NCI-H1048 (cell line): Measurements from ENCODE around the gene ATXN2L.
"Not testable (repeated sequence)": the region's sequence is repeated elsewhere in the genome, so short reads cannot be mapped to it uniquely, and the experiment has no call there.

Experiments
- DNase-seq: peaks from one replicate; lab custom pipeline; 2025; lab: John Stamatoyannopoulos, UW

Gene ATXN2L

DNA sequence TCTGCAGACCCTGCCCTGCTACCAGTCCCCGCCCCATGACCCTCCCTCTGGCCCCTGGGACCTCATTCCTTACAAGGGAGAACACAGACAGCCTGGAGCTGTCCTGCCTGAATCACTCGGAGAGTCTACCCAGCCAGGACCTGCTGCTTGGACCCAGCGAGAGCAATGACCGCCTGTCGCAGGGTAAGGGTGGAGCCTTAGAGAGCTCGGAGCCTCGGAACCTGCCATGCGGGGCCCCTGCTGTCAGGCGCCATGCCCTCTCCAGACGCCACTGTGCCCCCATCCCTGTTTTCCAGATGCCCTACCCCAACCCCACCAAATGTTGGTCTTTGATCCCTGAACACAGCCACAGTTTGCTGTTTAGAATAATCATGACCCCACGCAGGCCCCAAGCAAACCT lies 46.4 kb downstream of the ATXN2L start:
- no peak for DNase-seq

DNA sequence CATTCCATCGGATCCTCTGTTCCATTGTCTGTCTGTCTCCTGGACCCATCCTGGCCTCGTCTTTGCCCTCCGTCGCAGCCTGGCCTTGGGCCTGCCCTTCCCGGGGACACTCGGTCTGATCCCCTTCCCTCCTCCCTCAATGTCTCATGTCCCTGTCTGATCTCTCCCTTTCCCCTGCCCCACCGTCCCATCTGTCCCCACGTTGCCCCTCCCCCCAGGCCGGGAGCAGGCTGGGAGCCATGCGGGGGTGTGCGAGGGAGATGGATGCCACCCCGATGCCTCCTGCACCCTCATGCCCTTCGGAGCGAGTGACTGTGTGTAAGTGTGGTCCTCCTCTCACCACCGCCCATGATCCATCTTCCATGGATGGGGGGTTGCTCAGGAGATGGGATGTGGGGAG lies 50.2 kb downstream of the ATXN2L start:
- no peak for DNase-seq

DNA sequence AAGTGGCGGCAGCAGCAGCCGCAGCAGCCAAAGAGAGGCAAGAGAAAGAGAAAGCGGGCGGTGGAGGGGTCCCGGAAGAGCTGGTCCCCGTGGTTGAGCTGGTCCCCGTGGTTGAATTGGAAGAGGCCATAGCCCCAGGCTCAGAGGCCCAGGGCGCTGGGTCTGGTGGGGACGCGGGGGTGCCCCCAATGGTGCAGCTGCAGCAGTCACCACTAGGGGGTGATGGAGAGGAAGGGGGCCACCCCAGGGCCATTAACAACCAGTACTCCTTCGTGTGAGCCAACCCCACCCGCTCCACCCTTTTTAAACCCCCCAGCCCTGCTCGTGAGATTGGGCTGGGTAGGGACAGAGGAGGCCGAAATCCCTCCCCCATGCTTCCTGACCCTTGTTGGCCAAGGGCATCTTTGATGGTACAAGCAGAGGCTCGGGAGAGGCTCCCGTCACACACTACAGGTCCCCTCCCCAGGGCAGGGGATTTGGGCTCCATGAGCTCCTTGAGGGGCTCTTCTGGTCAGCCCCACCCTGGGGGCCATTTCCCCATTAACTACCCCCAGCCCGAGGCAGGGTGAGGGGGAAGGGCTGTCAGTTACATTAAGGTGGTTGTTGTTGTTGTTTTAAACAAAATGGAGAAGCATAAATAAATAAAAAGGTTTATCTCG lies 50.9 kb downstream of the ATXN2L start:
- DNase-seq: no peak

- no peak for DNase-seq
These were observed 51.6 kb downstream of the ATXN2L start for GRCh38 chr16:28874406-28874805.

- DNase-seq: no peak
These were observed 52.6 kb downstream of the ATXN2L start for GRCh38 chr16:28875134-28876018.

DNA sequence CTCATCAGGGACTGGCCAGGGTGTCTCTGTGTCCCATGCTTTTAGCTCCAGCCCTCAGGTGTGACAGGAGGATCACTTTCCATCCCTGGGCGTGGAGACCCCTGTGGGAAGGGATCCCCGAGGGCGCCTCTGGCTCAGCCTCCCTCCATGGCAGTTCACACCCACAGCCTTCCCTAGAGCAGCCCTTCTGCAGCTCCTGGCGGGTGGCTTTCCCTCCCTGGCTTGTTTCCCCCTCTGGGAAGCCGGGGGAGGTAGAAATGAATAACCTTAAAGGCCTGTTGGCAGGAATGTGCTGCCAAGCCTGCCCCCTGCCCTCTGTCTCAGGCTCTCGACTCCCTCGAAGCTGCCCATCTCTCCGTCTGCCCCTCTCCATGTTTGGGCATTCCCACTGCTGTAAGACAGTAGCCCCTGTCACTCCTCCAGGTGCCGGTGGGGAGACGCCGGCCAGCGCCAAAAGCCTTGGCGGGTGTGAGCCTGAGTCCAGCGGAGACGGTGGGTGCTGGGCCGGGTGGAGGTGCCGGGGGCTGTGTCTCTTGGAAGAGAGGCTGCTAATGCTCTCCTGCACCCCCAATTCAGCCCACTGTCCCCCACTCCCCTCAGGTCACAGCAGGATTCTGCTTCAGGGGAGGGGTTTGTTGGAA lies 53.3 kb downstream of the ATXN2L start:
- DNase-seq: no peak

GRCh38 chr16:28876973-28877654 lies 54.3 kb downstream of the ATXN2L start:
- no peak for DNase-seq

GRCh38 chr16:28877655-28878000 lies 54.8 kb downstream of the ATXN2L start:
- DNase-seq: no peak

DNA sequence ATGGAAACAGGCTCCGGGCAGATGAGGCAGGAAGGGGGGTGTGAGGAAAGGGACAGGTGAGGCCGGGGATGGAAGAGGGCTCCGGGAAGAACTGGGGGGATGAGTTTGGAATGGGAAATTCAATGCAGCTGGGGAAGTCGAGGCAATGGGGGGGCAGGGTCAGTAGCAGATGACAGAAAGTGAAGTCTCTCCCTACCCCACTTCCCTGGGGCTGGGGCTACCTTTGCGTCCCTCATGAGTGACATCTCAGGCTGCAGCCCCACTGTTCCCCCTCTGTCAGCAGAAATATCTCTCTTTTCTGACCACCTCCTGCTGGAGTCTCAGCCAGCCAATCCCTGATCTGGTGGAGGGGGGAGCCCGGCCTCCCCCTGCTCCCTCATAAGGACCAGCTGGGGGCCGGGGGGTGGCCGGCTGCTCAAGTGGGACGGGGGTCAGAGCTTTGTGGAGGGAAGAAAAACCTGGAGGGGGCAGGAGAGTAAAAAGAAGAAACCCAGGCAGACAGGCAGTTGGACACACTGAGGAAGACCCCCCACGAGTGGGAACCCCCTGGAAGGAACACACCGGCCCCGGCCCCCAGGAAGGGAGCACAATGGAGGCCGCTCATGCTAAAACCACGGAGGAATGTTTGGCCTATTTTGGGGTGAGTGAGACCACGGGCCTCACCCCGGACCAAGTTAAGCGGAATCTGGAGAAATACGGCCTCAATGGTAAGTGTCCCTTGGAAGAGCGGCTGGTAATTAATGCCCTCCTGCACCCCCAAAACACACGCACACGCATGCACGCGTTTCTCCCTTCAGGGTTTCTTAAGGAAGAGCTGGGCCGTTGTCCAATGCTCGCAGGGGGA lies 55.5 kb downstream of the ATXN2L start, which contains the start of gene ATP2A1:
ATP2A1 (plus strand) TSS at position 406 of the 844 bp plus-strand sequence; CDS start at position 590, 184 bp downstream.
- no peak for DNase-seq

- no peak for DNase-seq
These were observed 56.6 kb downstream of the ATXN2L start for GRCh38 chr16:28879261-28879840.

DNA sequence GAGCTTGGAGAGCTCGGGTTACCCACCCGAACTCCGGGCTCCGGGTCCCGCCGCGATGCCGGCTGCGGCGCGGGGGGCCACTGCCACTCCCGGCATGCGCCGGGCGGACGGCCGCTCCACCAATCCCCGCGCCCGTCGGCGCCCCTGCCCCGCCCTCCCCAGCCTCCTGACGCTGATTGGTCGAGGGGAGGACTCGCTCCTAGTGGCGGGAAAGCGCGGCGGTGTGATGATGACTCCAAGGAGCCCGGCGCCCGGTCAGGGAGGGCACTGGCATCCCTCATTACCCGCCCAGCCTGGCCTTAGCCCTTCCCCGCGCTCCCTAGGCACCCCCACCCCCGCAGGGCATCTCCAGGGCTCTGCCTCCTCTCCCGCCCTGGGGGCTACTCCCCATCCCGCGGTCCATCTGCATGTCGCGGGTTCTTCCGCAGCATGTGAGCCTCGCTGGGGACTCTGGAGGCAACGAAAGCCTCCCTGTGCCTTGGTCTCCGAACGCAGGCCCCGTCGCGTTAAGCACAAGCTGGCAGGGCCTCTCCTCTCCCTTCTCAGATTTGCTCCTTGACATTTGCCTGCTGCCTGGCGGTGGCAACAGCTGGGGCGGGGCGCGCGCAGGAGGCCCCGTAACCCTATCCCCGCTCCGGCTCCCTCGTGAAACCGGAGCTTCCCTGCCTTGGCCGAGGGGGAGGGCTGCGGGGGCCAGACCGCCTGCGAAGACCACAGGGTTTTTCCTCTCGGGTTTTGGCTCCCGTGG lies 57.2 kb downstream of the ATXN2L start:
- DNase-seq: peak; percentile 60

DNA sequence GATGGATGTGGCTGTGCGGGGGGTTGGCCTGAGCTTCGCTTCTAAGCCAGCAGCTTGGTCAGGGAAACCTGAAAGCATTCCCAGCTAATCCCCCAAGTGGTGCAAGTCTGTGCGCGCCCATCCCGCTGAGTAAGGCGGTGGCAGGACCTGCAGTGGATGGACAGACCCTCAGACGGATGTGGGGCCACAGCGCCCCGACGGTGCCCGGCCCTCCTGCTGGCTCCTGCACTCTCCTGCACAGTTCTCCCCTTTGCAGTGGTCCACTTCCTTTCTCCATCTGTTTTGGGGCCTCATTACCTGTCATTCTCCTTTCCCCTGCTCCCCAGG lies 57.8 kb downstream of the ATXN2L start:
- no peak for DNase-seq

- DNase-seq: no peak
These were observed 58.2 kb downstream of the ATXN2L start for GRCh38 chr16:28880955-28881354.

DNA sequence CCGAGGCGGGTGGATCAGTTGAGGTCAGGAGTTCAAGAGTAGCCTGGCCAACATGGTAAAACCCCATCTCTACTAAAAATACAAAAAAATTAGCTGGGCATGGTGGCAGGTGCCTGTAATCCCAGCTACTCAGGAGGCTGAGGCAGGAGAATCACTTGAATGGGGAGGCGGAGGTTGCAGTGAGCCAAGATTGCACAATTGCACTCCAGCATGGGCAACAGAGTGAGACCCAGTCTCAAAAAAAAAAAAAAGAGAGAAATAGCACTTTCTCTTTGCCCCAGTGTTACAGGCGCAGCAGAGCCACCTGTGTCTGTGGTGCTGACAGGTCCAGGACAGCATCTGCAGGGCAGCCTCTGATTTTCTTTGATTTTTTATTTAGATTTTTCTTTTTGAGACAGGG lies 58.8 kb downstream of the ATXN2L start:
- DNase-seq: not testable (repeated sequence)

DNA sequence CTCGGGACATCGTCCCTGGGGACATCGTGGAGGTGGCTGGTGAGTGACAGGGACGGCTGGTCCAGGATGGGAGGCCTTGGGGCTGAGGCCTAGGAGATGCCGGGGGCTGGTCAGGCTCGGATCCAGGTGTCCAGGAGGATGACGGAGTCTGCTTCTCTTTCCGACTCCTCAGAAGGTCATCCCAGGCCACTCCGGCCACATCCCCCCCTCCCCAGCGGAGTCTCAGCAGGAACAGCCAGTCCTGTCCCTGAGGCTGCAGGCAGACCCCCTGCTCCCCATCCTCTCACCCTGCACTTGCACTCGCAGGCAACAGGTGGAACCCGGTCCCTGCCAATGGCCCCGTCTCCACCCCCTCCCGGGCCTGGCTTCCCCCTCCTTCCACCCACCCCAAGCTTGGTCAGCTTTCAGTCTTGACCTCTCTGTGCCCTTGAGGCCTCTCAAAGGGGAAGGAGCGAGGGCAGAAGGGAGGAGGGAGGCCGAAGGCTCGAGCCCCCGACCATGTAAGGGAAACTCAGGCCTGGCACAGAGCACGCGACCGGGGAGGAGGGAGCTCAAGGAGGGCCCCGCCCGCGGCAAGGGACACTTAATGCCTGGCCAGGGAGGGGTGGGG lies 59.9 kb downstream of the ATXN2L start:
- DNase-seq: no peak

DNA sequence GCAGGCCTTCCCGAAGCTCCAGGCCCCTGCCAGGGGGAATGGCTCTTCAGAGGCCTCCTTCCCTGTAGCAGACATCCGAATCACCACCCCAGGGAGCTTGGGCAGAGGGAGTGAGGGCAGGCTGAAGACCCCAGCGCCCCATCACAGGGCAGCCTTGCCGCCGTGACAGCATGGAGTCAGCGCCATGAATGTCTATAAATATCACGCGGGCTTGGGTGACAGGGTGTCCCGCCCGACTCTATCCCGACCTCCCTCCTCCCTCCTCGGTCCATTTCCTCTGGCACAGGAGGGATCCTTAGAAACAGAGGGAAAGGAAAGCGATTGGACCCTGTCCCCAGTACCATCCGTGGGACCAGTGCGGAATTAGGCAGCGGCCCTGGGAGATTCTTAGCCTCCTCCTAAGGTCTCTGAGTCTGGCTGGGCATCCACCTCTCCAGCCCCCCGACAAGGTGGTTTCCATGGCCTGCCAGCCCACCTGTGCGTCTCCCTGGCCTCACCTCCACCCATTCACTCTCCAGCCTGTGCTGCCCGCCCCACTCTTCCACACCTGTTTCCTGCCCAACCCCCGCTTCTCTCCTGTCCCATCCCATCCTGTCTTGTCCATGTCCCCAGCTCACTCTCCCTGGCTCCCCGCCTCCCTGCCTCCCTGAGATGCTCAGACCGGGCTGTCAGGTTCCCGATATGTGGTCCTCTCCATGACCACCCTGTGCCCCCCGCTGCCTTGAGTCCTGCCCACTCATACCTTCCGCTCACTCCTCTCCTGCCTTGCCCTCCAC lies 60.6 kb downstream of the ATXN2L start:
- no peak for DNase-seq

GRCh38 chr16:28884045-28884444 lies 61.2 kb downstream of the ATXN2L start:
- DNase-seq: no peak
